Measurements from ENCODE around the gene ZNF544. TPM values are rescaled to one million over a fixed set of nuclear protein-coding genes. Genes with fewer than 3 reads are reported as not detected.

The ZNF544 gene
- polyA plus RNA-seq, 1 donor from 2014 or later, result 22.7 TPM

GRCh38 chr19:58217607-58218391 is 10.9 kb upstream of the ZNF544 start:
- Histone ChIP-seq H3K9ac (ENCODE audit: low read length) (no peak overlapping the region), H3K27me3 (ENCODE audit: insufficient read depth, low read depth, low read length) (no peaks in the 10 kb centered on the region), H3K9me2 (ENCODE audit: insufficient read depth, low read length) (no peaks in the 10 kb centered on the region), H3F3A (ENCODE audit: insufficient read depth, low read length, poor library complexity, severe bottlenecking) (no peaks in the 10 kb centered on the region), H3K9me3 (ENCODE audit: low read length) (peaks cover 35% of the 10 kb centered on the region), H3K4me2 (ENCODE audit: low read length) (no peak overlapping the region), H3K79me2 (replicated peaks; ENCODE audit: insufficient read depth, low read length) (no peaks in the 10 kb centered on the region), H3K36me3 (ENCODE audit: insufficient read depth, low read length) (peaks cover 21% of the 10 kb centered on the region), H2AFZ (ENCODE audit: low read depth, low read length) (no peak overlapping the region), H4K20me1 (ENCODE audit: insufficient read depth) (no peaks in the 10 kb centered on the region), H3K27ac (ENCODE audit: low read length) (no peak overlapping the region), H3K4me3 (ENCODE audit: low read length) (no peak overlapping the region)
- TF ChIP-seq, protein P1, sequence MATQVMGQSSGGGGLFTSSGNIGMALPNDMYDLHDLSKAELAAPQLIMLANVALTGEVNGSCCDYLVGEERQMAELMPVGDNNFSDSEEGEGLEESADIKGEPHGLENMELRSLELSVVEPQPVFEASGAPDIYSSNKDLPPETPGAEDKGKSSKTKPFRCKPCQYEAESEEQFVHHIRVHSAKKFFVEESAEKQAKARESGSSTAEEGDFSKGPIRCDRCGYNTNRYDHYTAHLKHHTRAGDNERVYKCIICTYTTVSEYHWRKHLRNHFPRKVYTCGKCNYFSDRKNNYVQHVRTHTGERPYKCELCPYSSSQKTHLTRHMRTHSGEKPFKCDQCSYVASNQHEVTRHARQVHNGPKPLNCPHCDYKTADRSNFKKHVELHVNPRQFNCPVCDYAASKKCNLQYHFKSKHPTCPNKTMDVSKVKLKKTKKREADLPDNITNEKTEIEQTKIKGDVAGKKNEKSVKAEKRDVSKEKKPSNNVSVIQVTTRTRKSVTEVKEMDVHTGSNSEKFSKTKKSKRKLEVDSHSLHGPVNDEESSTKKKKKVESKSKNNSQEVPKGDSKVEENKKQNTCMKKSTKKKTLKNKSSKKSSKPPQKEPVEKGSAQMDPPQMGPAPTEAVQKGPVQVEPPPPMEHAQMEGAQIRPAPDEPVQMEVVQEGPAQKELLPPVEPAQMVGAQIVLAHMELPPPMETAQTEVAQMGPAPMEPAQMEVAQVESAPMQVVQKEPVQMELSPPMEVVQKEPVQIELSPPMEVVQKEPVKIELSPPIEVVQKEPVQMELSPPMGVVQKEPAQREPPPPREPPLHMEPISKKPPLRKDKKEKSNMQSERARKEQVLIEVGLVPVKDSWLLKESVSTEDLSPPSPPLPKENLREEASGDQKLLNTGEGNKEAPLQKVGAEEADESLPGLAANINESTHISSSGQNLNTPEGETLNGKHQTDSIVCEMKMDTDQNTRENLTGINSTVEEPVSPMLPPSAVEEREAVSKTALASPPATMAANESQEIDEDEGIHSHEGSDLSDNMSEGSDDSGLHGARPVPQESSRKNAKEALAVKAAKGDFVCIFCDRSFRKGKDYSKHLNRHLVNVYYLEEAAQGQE (IDR thresholded peaks at IDR 0.05; ENCODE audit: borderline replicate concordance), result no peak
- TF ChIP-seq EZH2 (IDR thresholded peaks at IDR 0.05; ENCODE audit: borderline replicate concordance, insufficient read depth, low read length, poor library complexity, severe bottlenecking) (no peak), POLR2AphosphoS5 (IDR thresholded peaks at IDR 0.05) (no peak), TAF1 (IDR thresholded peaks at IDR 0.05; ENCODE audit: low read depth) (no peak), RAD21 (conservative IDR thresholded peaks at IDR 0.05) (no peak)
- TF ChIP-seq, protein P2, sequence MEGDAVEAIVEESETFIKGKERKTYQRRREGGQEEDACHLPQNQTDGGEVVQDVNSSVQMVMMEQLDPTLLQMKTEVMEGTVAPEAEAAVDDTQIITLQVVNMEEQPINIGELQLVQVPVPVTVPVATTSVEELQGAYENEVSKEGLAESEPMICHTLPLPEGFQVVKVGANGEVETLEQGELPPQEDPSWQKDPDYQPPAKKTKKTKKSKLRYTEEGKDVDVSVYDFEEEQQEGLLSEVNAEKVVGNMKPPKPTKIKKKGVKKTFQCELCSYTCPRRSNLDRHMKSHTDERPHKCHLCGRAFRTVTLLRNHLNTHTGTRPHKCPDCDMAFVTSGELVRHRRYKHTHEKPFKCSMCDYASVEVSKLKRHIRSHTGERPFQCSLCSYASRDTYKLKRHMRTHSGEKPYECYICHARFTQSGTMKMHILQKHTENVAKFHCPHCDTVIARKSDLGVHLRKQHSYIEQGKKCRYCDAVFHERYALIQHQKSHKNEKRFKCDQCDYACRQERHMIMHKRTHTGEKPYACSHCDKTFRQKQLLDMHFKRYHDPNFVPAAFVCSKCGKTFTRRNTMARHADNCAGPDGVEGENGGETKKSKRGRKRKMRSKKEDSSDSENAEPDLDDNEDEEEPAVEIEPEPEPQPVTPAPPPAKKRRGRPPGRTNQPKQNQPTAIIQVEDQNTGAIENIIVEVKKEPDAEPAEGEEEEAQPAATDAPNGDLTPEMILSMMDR (IDR thresholded peaks at IDR 0.05; ENCODE audit: poor library complexity, severe bottlenecking), result no peak

GRCh38 chr19:58218899-58219298 is 9.8 kb upstream of the ZNF544 start:
- Histone ChIP-seq H3K27me3 (ENCODE audit: insufficient read depth, low read depth, low read length) (no peaks in the 10 kb centered on the region), H2AFZ (ENCODE audit: low read depth, low read length) (no peak overlapping the region), H3K9ac (ENCODE audit: low read length) (no peak overlapping the region), H4K20me1 (ENCODE audit: insufficient read depth) (no peaks in the 10 kb centered on the region), H3K36me3 (ENCODE audit: insufficient read depth, low read length) (peaks cover 10% of the 10 kb centered on the region), H3K9me3 (ENCODE audit: low read length) (peaks cover 28% of the 10 kb centered on the region), H3F3A (ENCODE audit: insufficient read depth, low read length, poor library complexity, severe bottlenecking) (no peaks in the 10 kb centered on the region), H3K9me2 (ENCODE audit: insufficient read depth, low read length) (no peaks in the 10 kb centered on the region), H3K79me2 (replicated peaks; ENCODE audit: insufficient read depth, low read length) (no peaks in the 10 kb centered on the region), H3K4me3 (ENCODE audit: low read length) (no peak overlapping the region), H3K4me2 (ENCODE audit: low read length) (no peak overlapping the region), H3K27ac (ENCODE audit: low read length) (no peak overlapping the region)
- TF ChIP-seq POLR2AphosphoS5 (IDR thresholded peaks at IDR 0.05), result no peak
- TF ChIP-seq EZH2 (IDR thresholded peaks at IDR 0.05; ENCODE audit: borderline replicate concordance, insufficient read depth, low read length, poor library complexity, severe bottlenecking), result no peak
- TF ChIP-seq, protein P2 (IDR thresholded peaks at IDR 0.05; ENCODE audit: poor library complexity, severe bottlenecking), result no peak
- no peak for TF ChIP-seq SMC3 (conservative IDR thresholded peaks at IDR 0.05; ENCODE audit: poor library complexity)
- no peak for TF ChIP-seq MXI1 (conservative IDR thresholded peaks at IDR 0.05; ENCODE audit: poor library complexity, severe bottlenecking)
- TF ChIP-seq RAD21 (conservative IDR thresholded peaks at IDR 0.05), result no peak
- no peak for TF ChIP-seq TAF1 (IDR thresholded peaks at IDR 0.05; ENCODE audit: low read depth)
- TF ChIP-seq, protein P1 (IDR thresholded peaks at IDR 0.05; ENCODE audit: borderline replicate concordance), result no peak
- no peak for TF ChIP-seq EP300 (conservative IDR thresholded peaks at IDR 0.05; ENCODE audit: poor library complexity, severe bottlenecking)

Measured in neural cell (in vitro differentiated cells).